K562 (cell line): Measurements from ENCODE around the gene CFAP221.

Experiments
- CEBPG ChIP-seq, 3 experiments: fragments of 200-800 bp in 1 of 3; sonication (Bioruptor generic) in 1 of 3; sonication (generic) in 1 of 3; formaldehyde crosslinking in 1 of 3; IDR thresholded peaks in 2 of 3; conservative IDR thresholded peaks in 1 of 3; 2 replicates each; pipeline versions ENCODE4 v1.6.1 to v1.8.0; 2016 to 2022; ENCODE audit warnings: missing compliant biosample characterization in 2 of 3, missing genetic modification characterization in 2 of 3, mild to moderate bottlenecking in 1 of 3, missing genetic modification reagents in 1 of 3
- CREBBP ChIP-seq: IDR thresholded peaks from one replicate; pipeline ENCODE4 v1.6.1; 2012; ENCODE audit warnings: low read depth, mild to moderate bottlenecking, control low read depth, inconsistent platforms, low read length
- CTCF ChIP-seq, 3 experiments: IDR thresholded peaks in 2 of 3; conservative IDR thresholded peaks in 1 of 3; 2 replicates each; pipeline ENCODE4 v1.5.1; 2011 to 2012; ENCODE audit warnings: low read length in 3 of 3, mild to moderate bottlenecking in 3 of 3, control low read depth in 2 of 3, improper control_type of control experiment in 1 of 3, inconsistent platforms in 1 of 3, low read depth in 1 of 3, mixed read lengths in 1 of 3, moderate library complexity in 1 of 3; ENCODE audit not compliant: insufficient read depth in 2 of 3
- MAX ChIP-seq: sonication (generic); formaldehyde crosslinking; IDR thresholded peaks from 2 replicates; pipeline ENCODE4 v1.9.0; 2022; ENCODE audit warnings: mild to moderate bottlenecking, missing genetic modification reagents
- MXI1 ChIP-seq: IDR thresholded peaks from 2 replicates; pipeline ENCODE4 v1.6.1; 2011; ENCODE audit warnings: low read depth, mild to moderate bottlenecking, improper control_type of control experiment, low read length
- POLR2A ChIP-seq: fragments of 450-650 bp; conservative IDR thresholded peaks from 2 replicates; pipeline ENCODE4 v1.6.1; 2016
- YY1 ChIP-seq, 3 experiments: IDR thresholded peaks; 2 replicates each; pipeline ENCODE4 v1.6.1; 2011; ENCODE audit warnings: low read length in 2 of 3, mild to moderate bottlenecking in 2 of 3, moderate library complexity in 2 of 3, borderline replicate concordance in 1 of 3, control low read depth in 1 of 3, low read depth in 1 of 3; ENCODE audit not compliant: insufficient read depth in 3 of 3, insufficient replicate concordance in 2 of 3, control insufficient read depth in 1 of 3, insufficient read length in 1 of 3; ENCODE audit errors: extremely low read depth in 1 of 3
- ZNF263 ChIP-seq: sonication (generic); formaldehyde crosslinking; IDR thresholded peaks from 2 replicates; pipeline ENCODE4 v1.8.0; 2022; ENCODE audit warnings: mild to moderate bottlenecking, missing genetic modification reagents, borderline replicate concordance
- ZNF507 ChIP-seq: conservative IDR thresholded peaks from 2 replicates; pipeline ENCODE4 v1.6.1; 2017; ENCODE audit warnings: missing genetic modification characterization, missing compliant biosample characterization

DNA sequence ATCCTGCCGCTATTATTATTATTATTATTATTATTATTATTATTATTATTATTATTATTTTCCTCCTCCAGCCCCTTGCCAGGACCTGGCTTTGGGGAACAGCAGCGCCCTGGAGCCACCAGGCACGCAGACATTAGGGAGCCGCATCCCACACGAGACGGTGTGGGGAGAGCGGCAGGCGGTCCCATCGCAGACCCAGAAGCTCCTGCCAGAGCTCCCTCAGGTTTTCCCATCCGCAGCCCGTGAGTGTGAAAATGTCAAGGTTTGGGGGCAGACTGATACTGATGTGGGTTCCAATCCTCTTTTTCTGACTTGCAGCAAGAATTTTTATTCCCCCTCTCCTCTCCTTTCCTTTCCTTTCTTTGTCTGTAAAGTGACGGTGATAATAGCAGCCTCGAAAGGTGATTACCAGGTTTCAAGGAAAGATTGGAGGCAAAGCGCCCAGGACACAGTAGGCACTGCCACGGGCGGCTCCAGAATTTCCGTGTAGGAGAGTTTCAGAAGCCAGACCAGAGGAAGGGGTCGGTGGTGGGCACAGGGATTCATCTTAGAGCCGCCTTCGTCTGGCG is 20.8 kb upstream of the CFAP221 start:
- no peak for TF ChIP-seq POLR2A
- TF ChIP-seq ZNF263 (CRISPR knock-in tag): no peak
- TF ChIP-seq CTCF (IDR thresholded peaks at IDR 0.05 in 2 of 3, conservative IDR thresholded peaks at IDR 0.05 in 1 of 3; ENCODE audit: insufficient read depth in 2 of 3, low read depth in 1 of 3, low read length in 3 of 3): no peak
- TF ChIP-seq CEBPG (CRISPR knock-in tag; IDR thresholded peaks at IDR 0.05): no peak
- TF ChIP-seq CEBPG (tag; conservative IDR thresholded peaks at IDR 0.05 in 1 of 2, IDR thresholded peaks at IDR 0.05 in 1 of 2): no peak
- no peak for TF ChIP-seq MAX (CRISPR knock-in tag)
- no peak for TF ChIP-seq CREBBP
- no peak for TF ChIP-seq MXI1
- TF ChIP-seq ZNF507: no peak
- no peak for TF ChIP-seq YY1 (IDR thresholded peaks at IDR 0.05; ENCODE audit: borderline replicate concordance in 1 of 3, control insufficient read depth in 1 of 3, extremely low read depth in 1 of 3, insufficient read depth in 3 of 3, insufficient read length in 1 of 3, insufficient replicate concordance in 2 of 3, low read depth in 1 of 3, low read length in 2 of 3)
